Body of pancreas (tissue), 4 donors: ENCODE results near the gene GNAS-AS1. TPM values are rescaled to one million over a fixed set of nuclear protein-coding genes. Genes with fewer than 3 reads are reported as not detected.

Experiments used
- ATAC-seq: fragments of 150-250 bp; one replicate; pipeline ENCODE4 v1.9.1; 2016
- DNase-seq, 4 donors: peaks; one replicate each; pipeline ENCODE4 v3.0.0-alpha.2; 2019
- H3K27ac ChIP-seq, 4 donors: fragments of 200-600 bp; sonication (generic); 1 replicate in 3 of 4; 2 replicates in 1 of 4; pipeline versions ENCODE4 v1.5.1 to v1.6.1; 2016 to 2019; ENCODE audit warnings: mild to moderate bottlenecking in 1 of 4, mixed read lengths in 1 of 4, moderate library complexity in 1 of 4
- H3K27me3 ChIP-seq, 2 donors: fragments of 200-600 bp; sonication (generic); one replicate each; pipeline ENCODE4 v1.6.0; 2016; ENCODE audit warnings: mild to moderate bottlenecking in 1 of 2
- H3K36me3 ChIP-seq, 2 donors: fragments of 200-600 bp; sonication (generic); replicated peaks in 1 of 2; 2 replicates each; pipeline ENCODE4 v1.5.1; 2016; ENCODE audit warnings: low read depth in 2 of 2; ENCODE audit not compliant: insufficient read depth in 1 of 2
- H3K4me1 ChIP-seq: fragments of 200-600 bp; sonication (generic); one replicate; pipeline ENCODE4 v1.6.0; 2016
- H3K4me3 ChIP-seq, 2 donors: fragments of 200-600 bp; sonication (generic); 1 replicate in 1 of 2; 2 replicates in 1 of 2; pipeline ENCODE4 v1.5.1; 2016 to 2019
- H3K9me3 ChIP-seq, 3 donors: fragments of 200-600 bp; sonication (generic); 1 replicate in 2 of 3; 2 replicates in 1 of 3; pipeline ENCODE4 v1.5.1; 2016
- POLR2A ChIP-seq, 3 donors: fragments of 450-650 bp; IDR thresholded peaks; one replicate each; pipeline ENCODE4 v1.6.1; 2016; ENCODE audit warnings: antibody characterized with exemption in 3 of 3, mild to moderate bottlenecking in 2 of 3
- WGBS, 2 donors: methylation state at CpG; one replicate each; pipeline ENCODE4 v1.1.5; 2017; 5-methylcytosine and 5-hydroxymethylcytosine counted together
- intact Hi-C: fragments of 100-400 bp; cut with DNase I; formaldehyde crosslinking; loops from one replicate; pipeline ENCODE4 v1.15.1; 2023
- total RNA-seq, 2 donors: library from RNA; depleted of rRNA; stranded (reverse); fragments of >200 nt; gene quantifications; one replicate each; pipeline ENCODE4 v1.1.0, GENCODE V29; 2016
- TF ChIP-seq, protein P1 (sequence below), 7 experiments: fragments of 450-650 bp in 4 of 7; fragments of 200-600 bp in 3 of 7; sonication (generic) in 3 of 7; IDR thresholded peaks; one replicate each; pipeline ENCODE4 v1.5.1; 2016 to 2019; ENCODE audit warnings: antibody characterized with exemption in 7 of 7

The GNAS-AS1 gene
- total RNA-seq, 2 donors from 2014 or later = 1.0 to 3.0 TPM

DNA sequence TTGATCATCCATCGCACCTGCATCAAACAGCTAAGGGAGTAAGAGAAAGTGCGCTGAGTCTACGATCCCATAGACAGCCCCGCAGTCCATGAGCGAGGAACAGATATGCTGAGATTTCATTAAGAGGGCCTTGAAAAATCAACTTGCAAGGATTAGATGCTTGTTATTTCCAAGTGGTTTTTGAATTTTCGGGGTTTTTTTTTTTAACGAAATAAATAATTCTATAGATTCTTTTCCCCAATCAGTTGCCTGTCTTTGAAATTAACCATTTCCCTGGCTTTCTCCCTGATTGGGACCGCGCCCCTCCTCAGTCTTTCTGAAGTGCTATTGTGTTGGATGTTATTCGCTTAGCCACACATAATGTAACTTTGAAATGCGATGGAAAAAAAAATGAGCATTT is 48.6 kb downstream of the GNAS-AS1 start:
- ATAC-seq = no peak
- WGBS, 2 donors = 74 to 77% methylated on average over 11 of the region's 11 CpGs
- H3K27me3 ChIP-seq = no peaks in the 10 kb centered on the region

DNA sequence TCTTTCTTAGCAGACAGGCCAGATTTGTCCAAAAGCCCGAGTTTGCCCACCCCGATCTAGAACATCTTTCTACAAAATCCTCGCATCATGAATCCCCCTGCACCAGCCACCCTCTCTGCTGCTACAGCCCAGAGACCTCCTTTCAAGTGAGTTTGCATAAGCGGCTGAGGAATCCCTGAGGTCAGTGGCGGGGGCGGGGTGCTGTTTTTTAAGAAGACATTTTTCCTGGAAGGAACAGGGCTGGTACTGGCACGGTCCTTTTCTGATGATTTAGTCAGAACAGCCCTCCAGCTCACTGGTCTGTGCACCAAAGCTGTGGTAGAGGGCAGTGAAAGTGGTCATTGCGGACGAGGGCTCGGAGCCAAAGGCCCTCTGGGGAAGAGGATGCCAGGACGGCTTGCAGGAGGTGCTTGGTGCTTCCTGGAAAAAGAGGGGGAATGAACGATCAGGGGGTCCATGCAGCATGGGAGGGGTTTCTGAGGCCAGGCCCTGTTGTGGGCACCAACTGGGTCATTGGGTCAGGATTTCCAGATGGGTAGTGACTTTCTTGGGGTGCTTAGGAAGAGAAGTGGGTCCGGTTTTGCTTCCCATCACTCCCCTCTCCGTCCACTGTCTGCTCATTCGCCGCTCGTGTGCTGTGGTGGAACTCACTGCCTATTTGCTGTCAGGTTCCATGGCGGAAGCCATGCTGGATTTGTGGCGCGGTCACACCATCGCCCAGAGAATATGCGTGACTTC is 50.4 kb downstream of the GNAS-AS1 start:
- intact Hi-C loops = no loop called here
- no peaks in the 10 kb centered on the region for H3K27me3 ChIP-seq
- H3K36me3 ChIP-seq = no peaks in the 10 kb centered on the region
- WGBS, 2 donors = 58 to 69% methylated on average over 13 to 22 of the region's 22 CpGs
- no peak overlapping the region for H3K27ac ChIP-seq
- no peaks in the 10 kb centered on the region for H3K4me1 ChIP-seq
- DNase-seq = no peak
- ATAC-seq = no peak
- no peak for TF ChIP-seq POLR2A (IDR thresholded peaks at IDR 0.05)
- TF ChIP-seq, protein P1, sequence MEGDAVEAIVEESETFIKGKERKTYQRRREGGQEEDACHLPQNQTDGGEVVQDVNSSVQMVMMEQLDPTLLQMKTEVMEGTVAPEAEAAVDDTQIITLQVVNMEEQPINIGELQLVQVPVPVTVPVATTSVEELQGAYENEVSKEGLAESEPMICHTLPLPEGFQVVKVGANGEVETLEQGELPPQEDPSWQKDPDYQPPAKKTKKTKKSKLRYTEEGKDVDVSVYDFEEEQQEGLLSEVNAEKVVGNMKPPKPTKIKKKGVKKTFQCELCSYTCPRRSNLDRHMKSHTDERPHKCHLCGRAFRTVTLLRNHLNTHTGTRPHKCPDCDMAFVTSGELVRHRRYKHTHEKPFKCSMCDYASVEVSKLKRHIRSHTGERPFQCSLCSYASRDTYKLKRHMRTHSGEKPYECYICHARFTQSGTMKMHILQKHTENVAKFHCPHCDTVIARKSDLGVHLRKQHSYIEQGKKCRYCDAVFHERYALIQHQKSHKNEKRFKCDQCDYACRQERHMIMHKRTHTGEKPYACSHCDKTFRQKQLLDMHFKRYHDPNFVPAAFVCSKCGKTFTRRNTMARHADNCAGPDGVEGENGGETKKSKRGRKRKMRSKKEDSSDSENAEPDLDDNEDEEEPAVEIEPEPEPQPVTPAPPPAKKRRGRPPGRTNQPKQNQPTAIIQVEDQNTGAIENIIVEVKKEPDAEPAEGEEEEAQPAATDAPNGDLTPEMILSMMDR (IDR thresholded peaks at IDR 0.05) = no peak
- no peaks in the 10 kb centered on the region for H3K9me3 ChIP-seq
- no peak overlapping the region for H3K4me3 ChIP-seq

More for the DNA sequence above, 48.6 kb downstream of the GNAS-AS1 start:
- Histone ChIP-seq H3K27ac (no peak overlapping the region), H3K4me3 (no peak overlapping the region), H3K4me1 (no peaks in the 10 kb centered on the region), H3K9me3 (no peaks in the 10 kb centered on the region), H3K36me3 (no peaks in the 10 kb centered on the region)
- no peak for DNase-seq
- TF ChIP-seq, protein P1 (IDR thresholded peaks at IDR 0.05) = no peak
- intact Hi-C loops = no loop called here

DNA sequence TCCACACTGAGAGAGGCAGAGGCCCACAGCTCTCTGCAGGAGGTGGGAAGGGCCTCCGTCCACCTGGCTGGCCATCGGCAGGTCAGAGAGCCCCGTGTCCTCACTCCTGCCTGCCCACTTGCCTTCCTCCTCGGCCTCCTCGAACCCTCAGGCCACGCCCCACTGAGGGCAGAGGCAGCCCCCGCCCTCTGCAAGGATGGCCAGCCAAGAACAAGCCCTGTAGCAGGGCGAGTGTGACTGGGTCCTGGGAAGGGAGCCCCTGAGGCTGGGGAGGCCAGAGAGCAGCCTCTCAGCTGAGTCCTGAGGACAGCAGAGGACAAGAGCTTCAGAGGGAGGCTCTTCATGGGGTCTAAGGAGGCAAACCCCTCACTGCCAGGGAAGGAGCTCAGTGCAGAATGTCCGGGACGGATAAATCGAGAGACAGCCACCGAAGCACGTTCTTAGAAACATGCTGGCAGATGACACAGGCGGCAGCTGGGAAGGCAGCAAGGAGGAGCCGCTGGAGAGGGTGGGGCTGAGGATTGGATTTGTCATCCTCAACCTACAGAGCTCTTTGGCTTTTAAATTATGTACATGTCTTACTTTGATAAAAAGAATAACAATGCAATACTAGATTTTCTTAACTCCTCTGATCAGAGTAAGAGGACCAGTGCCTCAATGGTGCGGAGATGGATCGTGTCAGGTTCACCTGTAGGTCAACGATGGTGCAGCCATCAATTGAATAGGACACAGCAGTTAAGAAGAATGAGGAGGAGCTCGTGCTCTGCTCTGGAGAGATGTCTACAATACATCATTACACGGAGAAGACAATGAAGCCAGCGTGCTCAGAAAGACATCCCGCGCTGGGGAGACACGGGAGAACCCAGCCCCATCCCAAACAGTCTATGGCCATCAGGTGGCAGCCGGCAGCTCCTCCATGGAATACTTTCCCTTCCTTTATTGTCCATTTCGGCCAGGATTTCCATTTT is 53.0 kb downstream of the GNAS-AS1 start:
- H3K27ac ChIP-seq = no peak overlapping the region
- intact Hi-C loops = no loop called here
- H3K4me3 ChIP-seq = no peak overlapping the region
- no peaks in the 10 kb centered on the region for H3K9me3 ChIP-seq
- TF ChIP-seq, protein P1 (IDR thresholded peaks at IDR 0.05) = no peak
- TF ChIP-seq POLR2A (IDR thresholded peaks at IDR 0.05) = no peak
- no peaks in the 10 kb centered on the region for H3K4me1 ChIP-seq
- no peaks in the 10 kb centered on the region for H3K27me3 ChIP-seq
- ATAC-seq (no peak), DNase-seq (no peak)
- WGBS, 2 donors = 69 to 76% methylated on average over 19 to 24 of the region's 26 CpGs
- no peaks in the 10 kb centered on the region for H3K36me3 ChIP-seq

DNA sequence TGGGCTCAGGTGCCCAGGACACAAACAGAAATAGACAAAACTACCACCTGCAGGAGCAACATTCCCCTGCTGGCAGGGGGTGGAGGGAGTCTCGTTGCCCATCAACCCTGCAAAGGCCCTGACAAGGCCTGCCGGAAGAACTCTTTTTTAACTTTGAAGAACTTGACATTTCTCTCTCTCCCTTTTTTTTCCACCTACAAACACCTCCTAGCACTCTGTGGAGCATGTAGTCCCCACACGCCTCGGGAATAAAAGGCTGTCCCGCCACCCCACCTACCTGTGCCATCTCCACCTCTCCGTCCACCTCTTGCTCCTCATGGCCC is 54.8 kb downstream of the GNAS-AS1 start:
- no peaks in the 10 kb centered on the region for H3K27me3 ChIP-seq
- intact Hi-C loops = no loop called here
- no peaks in the 10 kb centered on the region for H3K4me1 ChIP-seq
- H3K36me3 ChIP-seq = no peaks in the 10 kb centered on the region
- no peaks in the 10 kb centered on the region for H3K9me3 ChIP-seq
- ATAC-seq = no peak
- no peak overlapping the region for H3K27ac ChIP-seq
- no peak for DNase-seq
- no peak overlapping the region for H3K4me3 ChIP-seq
- 70 to 81% methylated on average over 6 of the region's 6 CpGs for WGBS, 2 donors
- TF ChIP-seq POLR2A (IDR thresholded peaks at IDR 0.05) = no peak
- TF ChIP-seq, protein P1 (IDR thresholded peaks at IDR 0.05) = no peak
